Stimulated activated CD4-positive, alpha-beta T cell treated with anti-CD3 and anti-CD28 coated beads, Interleukin-1b, Interleukin-23, amount 100 ng/mL, for 4 hours (primary cell): ENCODE results near the gene PEMT.
"Not testable (repeated sequence)": the region's sequence is repeated elsewhere in the genome, so short reads cannot be mapped to it uniquely, and the experiment has no call there.

Experiments used
- DNase-seq, 2 donors: peaks; one replicate each; pipeline ENCODE4 v3.0.0-alpha.2; 2020; ENCODE audit warnings: low read depth in 2 of 2

PEMT gene, protein sequence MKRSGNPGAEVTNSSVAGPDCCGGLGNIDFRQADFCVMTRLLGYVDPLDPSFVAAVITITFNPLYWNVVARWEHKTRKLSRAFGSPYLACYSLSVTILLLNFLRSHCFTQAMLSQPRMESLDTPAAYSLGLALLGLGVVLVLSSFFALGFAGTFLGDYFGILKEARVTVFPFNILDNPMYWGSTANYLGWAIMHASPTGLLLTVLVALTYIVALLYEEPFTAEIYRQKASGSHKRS

GRCh38 chr17:17591355-17592298 is at the start of gene PEMT:
Gene PEMT (minus strand): TSS chr17:17591708. CDS start chr17:17591626, 82 bp downstream.
- peak; percentile 84 to 87 for DNase-seq

GRCh38 chr17:17639661-17640270 is 48.3 kb upstream of the PEMT start:
- DNase-seq = not testable (repeated sequence)

DNA sequence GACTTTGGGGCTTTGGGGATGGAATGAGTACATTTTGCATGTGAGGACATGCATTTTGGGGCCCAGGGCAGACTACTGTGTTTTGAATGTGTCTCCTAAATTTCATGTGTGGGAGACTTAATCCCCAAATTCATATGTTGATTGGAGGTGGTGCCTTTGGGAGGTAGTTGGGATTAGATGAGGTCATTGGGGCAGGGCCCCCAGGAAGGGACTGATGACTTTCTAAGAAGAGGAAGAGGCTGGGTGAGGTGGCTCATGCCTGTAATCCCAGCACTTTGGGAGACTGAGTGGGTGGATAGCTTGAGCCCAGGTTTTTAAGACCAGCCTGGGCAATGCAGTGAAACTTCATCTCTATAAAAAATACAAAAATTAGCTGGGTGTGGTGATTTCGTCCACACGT is 47.0 kb upstream of the PEMT start:
- no peak for DNase-seq

DNA sequence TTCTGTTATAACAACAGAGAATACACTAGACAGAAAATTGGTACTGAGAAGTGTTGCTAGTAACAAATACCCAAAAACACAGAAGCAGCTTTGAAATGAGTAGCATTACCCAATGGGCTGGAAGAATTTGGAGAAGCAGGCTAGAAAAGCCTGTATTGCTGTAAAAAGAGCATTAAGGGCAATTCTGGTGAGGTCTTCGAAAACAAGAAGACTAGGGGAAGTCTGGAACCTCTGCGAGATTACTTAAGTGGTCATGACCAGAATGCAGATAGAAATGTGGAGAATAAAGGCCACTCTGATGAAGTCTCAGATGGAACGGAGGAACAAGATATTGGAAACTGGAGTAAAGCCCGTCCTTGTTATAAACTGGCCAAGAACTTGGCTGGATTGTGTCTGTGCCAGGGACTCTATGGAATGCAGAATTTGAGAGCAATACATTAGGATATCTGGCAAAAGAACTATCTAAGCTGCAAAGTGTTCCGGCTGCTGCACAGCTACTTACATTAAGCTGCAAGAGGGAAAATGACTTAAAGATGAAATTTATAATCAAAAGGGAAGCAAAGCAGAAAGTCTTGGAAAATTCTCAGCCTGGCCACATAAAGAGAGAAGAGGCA is 44.9 kb upstream of the PEMT start:
- DNase-seq = no peak

- not testable (repeated sequence) for DNase-seq
Observed at GRCh38 chr17:17635537-17636271, 44.2 kb upstream of the PEMT start.

- DNase-seq = no peak
Observed at GRCh38 chr17:17635126-17635525, 43.6 kb upstream of the PEMT start.

DNA sequence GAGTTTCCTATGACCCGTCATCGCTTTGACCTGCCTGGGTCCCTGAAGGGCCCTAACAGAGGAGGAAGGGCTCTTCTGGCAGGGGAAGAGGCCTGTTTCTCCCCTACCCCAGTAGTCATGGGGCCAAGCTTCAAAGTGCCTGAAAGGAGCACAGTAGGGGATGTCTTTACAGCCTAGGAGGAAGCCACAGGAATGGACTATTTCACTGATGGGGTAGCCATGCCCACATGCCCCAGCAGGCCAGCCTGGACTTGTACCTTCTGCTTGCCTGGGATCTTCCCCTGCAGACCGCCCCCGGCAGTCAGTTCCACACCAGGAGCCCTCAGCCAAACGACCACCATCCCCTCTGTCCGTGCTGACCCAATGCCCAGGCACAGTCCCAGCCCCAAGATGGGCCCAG is 41.8 kb upstream of the PEMT start:
- DNase-seq = no peak

DNA sequence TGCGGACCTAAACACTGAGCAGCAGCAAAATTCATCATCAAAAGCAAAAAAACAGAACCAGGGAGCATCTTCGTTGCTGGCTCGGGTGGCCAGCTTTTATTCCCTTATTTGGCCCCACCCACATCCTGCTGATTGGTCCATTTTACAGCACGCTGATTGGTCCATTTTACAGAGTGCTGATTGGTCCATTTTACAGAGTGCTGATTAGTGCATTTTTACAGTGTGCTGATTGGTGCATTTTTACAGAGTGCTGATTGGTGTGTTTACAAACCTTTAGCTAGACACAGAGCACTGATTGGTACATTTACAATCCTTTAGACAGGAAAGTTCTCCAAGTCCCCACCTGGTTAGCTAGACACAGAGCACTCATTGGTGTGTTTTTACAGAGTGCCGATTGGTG is 41.2 kb upstream of the PEMT start:
- DNase-seq = not testable (repeated sequence)

DNA sequence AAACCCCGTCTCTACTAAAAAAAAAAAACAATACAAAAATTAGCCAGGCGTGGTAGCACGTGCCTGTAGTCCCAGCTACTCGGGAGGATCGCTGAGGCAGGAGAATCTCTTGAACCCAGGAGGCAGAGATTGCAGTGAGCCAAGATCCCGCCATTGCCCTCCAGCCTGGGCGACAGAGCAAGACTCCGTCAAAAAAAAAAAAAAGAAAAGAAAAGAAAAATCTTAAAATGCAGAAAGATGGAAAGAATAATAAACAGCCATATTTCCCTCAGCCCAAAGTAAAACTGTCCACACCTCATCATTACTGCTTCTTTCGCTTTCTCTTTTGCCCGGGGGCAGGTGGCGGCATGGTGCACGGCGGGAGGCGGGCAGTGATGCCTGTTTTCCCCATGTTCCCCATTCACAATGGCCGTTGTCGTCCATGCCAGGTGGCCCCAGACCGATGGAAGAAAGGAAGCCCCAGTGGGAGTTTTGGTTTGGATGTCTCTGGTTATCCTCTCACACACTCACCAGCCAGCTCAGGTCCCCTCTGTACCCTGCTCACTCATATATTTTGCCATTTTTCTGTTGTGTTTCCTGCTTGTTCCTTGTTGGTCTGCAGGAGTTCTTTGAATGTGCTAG is 37.0 kb upstream of the PEMT start:
- peak; percentile 23 to 34 for DNase-seq

GRCh38 chr17:17626840-17627239 is 35.3 kb upstream of the PEMT start:
- no peak for DNase-seq

DNA sequence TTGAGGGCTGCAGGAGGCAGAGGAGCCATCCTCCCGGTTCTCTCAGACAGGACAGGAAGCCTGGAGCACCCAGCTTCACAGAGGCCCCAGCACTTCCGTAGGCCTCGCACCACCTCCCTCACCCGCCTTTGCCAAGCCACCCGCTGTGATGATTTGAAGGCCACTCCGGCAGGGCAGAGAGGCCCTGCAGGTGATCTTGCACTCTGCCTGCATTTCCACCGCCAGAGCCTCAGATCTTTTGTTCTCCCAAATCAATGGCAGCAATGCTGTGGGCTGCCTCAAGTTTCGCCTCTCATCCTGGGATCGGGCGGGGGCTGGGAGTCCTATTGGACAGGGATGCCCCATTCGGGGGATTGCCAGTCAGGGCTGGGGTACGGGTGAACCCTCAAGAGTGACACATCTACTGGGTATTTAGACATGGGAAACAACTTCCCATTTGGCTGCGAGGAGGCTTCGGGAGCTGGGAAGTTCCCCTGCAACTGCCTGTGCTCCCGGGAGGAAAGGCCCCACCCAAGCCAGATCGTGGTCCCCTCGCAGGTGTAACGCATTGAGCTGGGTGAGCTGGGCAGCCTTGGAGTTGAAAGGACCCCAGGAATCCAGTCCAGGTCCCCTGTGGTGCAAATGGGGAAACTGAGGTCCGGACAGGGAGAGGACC is 34.8 kb upstream of the PEMT start:
- DNase-seq = no peak

DNA sequence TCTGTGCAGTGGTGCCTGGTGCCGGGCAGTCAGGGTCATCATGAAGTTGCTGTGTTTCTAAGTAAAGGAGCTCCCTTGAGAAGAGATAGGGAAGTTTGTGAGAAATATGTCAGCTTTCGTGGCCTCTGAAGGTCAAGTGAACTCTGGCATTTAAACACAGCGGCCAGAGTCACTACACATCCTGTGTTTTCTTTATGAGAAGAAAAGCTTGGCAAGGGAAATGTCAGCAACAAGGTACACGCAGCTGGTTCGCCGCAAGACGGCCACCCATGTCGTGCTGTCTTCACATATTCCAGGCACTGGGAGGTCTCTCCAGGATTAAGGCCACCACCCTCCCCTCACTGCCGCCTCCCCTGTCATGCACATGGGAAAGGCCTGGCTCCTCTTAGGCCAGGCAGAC is 33.2 kb upstream of the PEMT start:
- DNase-seq = no peak

- no peak for DNase-seq
Observed at GRCh38 chr17:17623904-17624303, 32.4 kb upstream of the PEMT start.

GRCh38 chr17:17621254-17621653 is 29.7 kb upstream of the PEMT start:
- no peak for DNase-seq

GRCh38 chr17:17613708-17614114 is 22.2 kb upstream of the PEMT start:
- DNase-seq = peak; percentile 8 to 41

GRCh38 chr17:17612085-17613022 is 20.8 kb upstream of the PEMT start:
- DNase-seq = no peak

GRCh38 chr17:17609121-17609520 is 17.6 kb upstream of the PEMT start:
- no peak for DNase-seq

- DNase-seq = no peak
Observed at GRCh38 chr17:17606416-17607000, 15.0 kb upstream of the PEMT start.

GRCh38 chr17:17605729-17606088 is 14.2 kb upstream of the PEMT start:
- DNase-seq = no peak
